ENCODE measurements around the gene FBXO9. TPM values are rescaled to one million over a fixed set of nuclear protein-coding genes. Genes with fewer than 3 reads are reported as not detected.
A peak's percentile ranks its signal among the peaks of the same experiment; 100 is the strongest.

The FBXO9 gene
- polyA plus RNA-seq, 3 donors, result 47.7 to 105 (median 61.5) TPM

DNA sequence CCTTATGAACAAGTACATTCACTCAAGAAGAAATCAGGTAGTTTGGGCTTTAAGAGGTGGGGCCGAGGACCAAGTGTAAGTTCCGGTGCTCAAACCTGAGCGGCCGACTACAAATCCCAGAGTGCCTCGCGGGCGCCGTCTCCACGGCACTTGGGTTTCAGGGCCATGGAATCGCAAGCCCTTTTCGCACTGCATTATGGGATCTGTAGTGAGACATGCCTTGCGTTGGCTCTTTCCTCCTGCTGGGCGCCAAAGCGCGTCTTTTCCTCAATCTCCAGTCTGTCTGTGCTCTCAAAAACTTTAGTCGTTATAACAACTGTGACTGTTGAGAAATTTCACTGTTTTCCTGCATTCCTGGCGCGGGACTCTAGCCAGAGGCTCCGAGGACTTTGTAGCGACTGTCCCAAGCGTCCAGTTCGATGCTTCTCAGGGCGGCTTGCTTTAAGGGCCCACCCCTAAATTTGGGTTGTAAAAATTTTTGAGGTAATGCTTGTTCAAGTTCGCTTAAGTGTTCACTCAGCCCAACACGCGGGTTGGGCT is 408 bp upstream of the FBXO9 start:
- Histone ChIP-seq H3K79me2 (ENCODE audit: insufficient read depth, low read length) (peaks cover 67% of the 10 kb centered on the region), H3K9me3 (replicated peaks in 1 of 2; ENCODE audit: control insufficient read depth in 1 of 2, insufficient read depth in 1 of 2, low read length in 2 of 2) (no peaks in the 10 kb centered on the region), H3K4me3 (replicated peaks in 1 of 3; ENCODE audit: low read depth in 2 of 3, low read length in 3 of 3) (peak overlapping the region; percentile 65 to 99 (median 75)), H3K9ac (ENCODE audit: insufficient read depth, low read length, poor library complexity, severe bottlenecking) (peak overlapping the region; percentile 90), H3K4me2 (replicated peaks; ENCODE audit: extremely low read depth, low read length, poor library complexity, severe bottlenecking) (peak overlapping the region; percentile 96), H2AFZ (ENCODE audit: insufficient read depth, low read depth, low read length, poor library complexity, severe bottlenecking) (peak overlapping the region; percentile 98), H4K20me1 (ENCODE audit: insufficient read depth, low read length) (peaks cover 18% of the 10 kb centered on the region), H3K27me3 (ENCODE audit: control insufficient read depth in 2 of 2, insufficient read depth in 2 of 2, low read length in 2 of 2) (no peaks in the 10 kb centered on the region), H3K4me1 (ENCODE audit: control insufficient read depth in 1 of 2, insufficient read depth in 2 of 2, low read length in 2 of 2) (peaks cover 52 to 72% of the 10 kb centered on the region in 2 donors), H3K27ac (ENCODE audit: low read depth in 1 of 2, low read length in 2 of 2) (peak overlapping the region; percentile 56 to 85), H3K36me3 (replicated peaks in 1 of 2; ENCODE audit: control insufficient read depth in 1 of 2, insufficient read depth in 2 of 2, low read length in 2 of 2) (no peaks in the 10 kb centered on the region)
- TF ChIP-seq, protein P1, sequence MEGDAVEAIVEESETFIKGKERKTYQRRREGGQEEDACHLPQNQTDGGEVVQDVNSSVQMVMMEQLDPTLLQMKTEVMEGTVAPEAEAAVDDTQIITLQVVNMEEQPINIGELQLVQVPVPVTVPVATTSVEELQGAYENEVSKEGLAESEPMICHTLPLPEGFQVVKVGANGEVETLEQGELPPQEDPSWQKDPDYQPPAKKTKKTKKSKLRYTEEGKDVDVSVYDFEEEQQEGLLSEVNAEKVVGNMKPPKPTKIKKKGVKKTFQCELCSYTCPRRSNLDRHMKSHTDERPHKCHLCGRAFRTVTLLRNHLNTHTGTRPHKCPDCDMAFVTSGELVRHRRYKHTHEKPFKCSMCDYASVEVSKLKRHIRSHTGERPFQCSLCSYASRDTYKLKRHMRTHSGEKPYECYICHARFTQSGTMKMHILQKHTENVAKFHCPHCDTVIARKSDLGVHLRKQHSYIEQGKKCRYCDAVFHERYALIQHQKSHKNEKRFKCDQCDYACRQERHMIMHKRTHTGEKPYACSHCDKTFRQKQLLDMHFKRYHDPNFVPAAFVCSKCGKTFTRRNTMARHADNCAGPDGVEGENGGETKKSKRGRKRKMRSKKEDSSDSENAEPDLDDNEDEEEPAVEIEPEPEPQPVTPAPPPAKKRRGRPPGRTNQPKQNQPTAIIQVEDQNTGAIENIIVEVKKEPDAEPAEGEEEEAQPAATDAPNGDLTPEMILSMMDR (IDR thresholded peaks at IDR 0.05), result no peak
- Mint-ChIP-seq H3K27me3 (ENCODE audit: low read depth in 3 of 3) (peaks cover 3 to 5% (median 4%) of the 10 kb centered on the region in 3 donors), H3K27ac (peak overlapping the region; percentile 89 to 99 (median 97)), H3K4me1 (peaks cover 58% of the 10 kb centered on the region), H3K4me3 (peak overlapping the region; percentile 98 to 100), H3K36me3 (no peaks in the 10 kb centered on the region), H3K9me3 (no peaks in the 10 kb centered on the region)
- intact Hi-C loops (cut with micrococcal nuclease), result no loop called here
- DNase-seq, result peak; percentile 88 to 93 (median 88)
- WGBS (ENCODE audit: insufficient coverage), result 0% methylated on average over 26 of the region's 26 CpGs

DNA sequence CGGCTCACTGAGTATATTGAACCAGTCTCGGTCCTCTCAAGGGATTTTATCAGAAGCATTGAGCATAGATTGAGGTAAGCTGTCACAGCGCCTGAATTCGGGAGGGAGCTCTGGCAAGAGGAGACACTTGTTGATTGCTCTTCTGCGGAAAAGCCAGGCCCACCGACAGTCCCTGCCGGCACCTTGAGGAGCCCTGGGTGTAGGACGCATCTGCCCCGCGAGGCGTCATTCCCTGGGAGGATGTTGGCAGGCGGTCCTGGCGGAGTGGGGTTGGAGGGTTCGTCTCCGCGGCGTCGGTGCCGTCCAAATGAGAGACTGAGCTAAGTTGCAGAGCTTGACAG is 843 bp downstream of the FBXO9 start:
- Mint-ChIP-seq H3K36me3 (peaks cover 0 to 3% of the 10 kb centered on the region in 2 donors), H3K4me1 (peaks cover 51% of the 10 kb centered on the region), H3K27ac (peak overlapping the region; percentile 28 to 99 (median 89)), H3K4me3 (peak overlapping the region; percentile 98 to 100), H3K9me3 (no peaks in the 10 kb centered on the region), H3K27me3 (ENCODE audit: low read depth in 3 of 3) (peaks cover 3 to 5% (median 4%) of the 10 kb centered on the region in 3 donors)
- H3K4me3 ChIP-seq (replicated peaks in 1 of 3; ENCODE audit: low read depth in 2 of 3, low read length in 3 of 3), result peak overlapping the region; percentile 65 to 99 (median 75)
- peak overlapping the region; percentile 90 for H3K9ac ChIP-seq (ENCODE audit: insufficient read depth, low read length, poor library complexity, severe bottlenecking)
- peak overlapping the region; percentile 56 to 85 for H3K27ac ChIP-seq (ENCODE audit: low read depth in 1 of 2, low read length in 2 of 2)
- H3K4me1 ChIP-seq (ENCODE audit: control insufficient read depth in 1 of 2, insufficient read depth in 2 of 2, low read length in 2 of 2), result peaks cover 42 to 60% of the 10 kb centered on the region in 2 donors
- no peaks in the 10 kb centered on the region for H3K27me3 ChIP-seq (ENCODE audit: control insufficient read depth in 2 of 2, insufficient read depth in 2 of 2, low read length in 2 of 2)
- peak overlapping the region; percentile 98 for H2AFZ ChIP-seq (ENCODE audit: insufficient read depth, low read depth, low read length, poor library complexity, severe bottlenecking)
- DNase-seq, result peak in 1 of 3 donors; percentile 21
- 2% methylated on average over 19 of the region's 19 CpGs for WGBS (ENCODE audit: insufficient coverage)
- no peaks in the 10 kb centered on the region for H3K9me3 ChIP-seq (replicated peaks in 1 of 2; ENCODE audit: control insufficient read depth in 1 of 2, insufficient read depth in 1 of 2, low read length in 2 of 2)
- H3K4me2 ChIP-seq (replicated peaks; ENCODE audit: extremely low read depth, low read length, poor library complexity, severe bottlenecking), result peak overlapping the region; percentile 96
- H3K79me2 ChIP-seq (ENCODE audit: insufficient read depth, low read length), result peaks cover 67% of the 10 kb centered on the region
- TF ChIP-seq, protein P1 (IDR thresholded peaks at IDR 0.05), result no peak
- peaks cover 0 to 6% of the 10 kb centered on the region in 2 donors for H3K36me3 ChIP-seq (replicated peaks in 1 of 2; ENCODE audit: control insufficient read depth in 1 of 2, insufficient read depth in 2 of 2, low read length in 2 of 2)
- intact Hi-C loops (cut with micrococcal nuclease), result no loop called here
- H4K20me1 ChIP-seq (ENCODE audit: insufficient read depth, low read length), result peaks cover 25% of the 10 kb centered on the region

All from CD14-positive monocyte (primary cell).